ENCODE data around the gene TANGO2.

Gene TANGO2

GRCh38 chr22:20069331-20070042 is 48.6 kb downstream of the TANGO2 start:
- WGBS (ENCODE audit: extremely low coverage, insufficient coverage, insufficient read length) = no CpG with 5 or more reads among the region's 7 CpGs
- Histone ChIP-seq H4K8ac (ENCODE audit: low read depth, low read length) (no peak overlapping the region), H3K18ac (ENCODE audit: low read length) (no peak overlapping the region), H2AFZ (ENCODE audit: insufficient read depth, low read length, poor library complexity) (no peak overlapping the region), H3K4ac (ENCODE audit: low read depth, low read length) (no peak overlapping the region), H3K79me1 (ENCODE audit: low read length) (no peaks in the 10 kb centered on the region), H3K79me2 (ENCODE audit: control insufficient read depth, insufficient read depth, low read length, poor library complexity) (no peaks in the 10 kb centered on the region), H2AK5ac (ENCODE audit: low read length) (no peak overlapping the region), H4K12ac (ENCODE audit: low read depth, low read length) (no peak overlapping the region), H3K4me2 (ENCODE audit: low read length) (no peak overlapping the region), H4K91ac (ENCODE audit: low read depth, low read length) (no peak overlapping the region), H3K4me3 (ENCODE audit: low read depth, low read length) (no peak overlapping the region), H2BK120ac (ENCODE audit: insufficient read depth, low read length, poor library complexity) (no peak overlapping the region), H3K4me1 (ENCODE audit: control insufficient read depth in 1 of 2, insufficient read depth in 2 of 2, low read length in 2 of 2) (no peaks in the 10 kb centered on the region), H3K23ac (ENCODE audit: low read length) (no peak overlapping the region), H3K9ac (ENCODE audit: low read length) (no peak overlapping the region), H3K9me3 (ENCODE audit: insufficient read depth, low read depth, low read length) (peaks cover 5% of the 10 kb centered on the region), H2BK5ac (ENCODE audit: low read depth, low read length, poor library complexity) (no peak overlapping the region), H2BK12ac (ENCODE audit: low read length) (no peak overlapping the region), H3K36me3 (ENCODE audit: control insufficient read depth in 1 of 2, insufficient read depth in 2 of 2, low read length in 2 of 2) (peaks cover 0 to 6% of the 10 kb centered on the region in 2 experiments), H3K27ac (ENCODE audit: low read depth, low read length) (no peak overlapping the region), H3K14ac (ENCODE audit: low read length) (no peak overlapping the region), H3K27me3 (ENCODE audit: insufficient read depth, low read length) (no peaks in the 10 kb centered on the region)
- DNase-seq = no peak

- Histone ChIP-seq H2BK12ac (ENCODE audit: low read length) (no peak overlapping the region), H3K4me3 (ENCODE audit: low read depth, low read length) (no peak overlapping the region), H2AK5ac (ENCODE audit: low read length) (no peak overlapping the region), H3K36me3 (ENCODE audit: control insufficient read depth in 1 of 2, insufficient read depth in 2 of 2, low read length in 2 of 2) (no peaks in the 10 kb centered on the region), H2AFZ (ENCODE audit: insufficient read depth, low read length, poor library complexity) (no peak overlapping the region), H3K9me3 (ENCODE audit: insufficient read depth, low read depth, low read length) (peaks cover 2% of the 10 kb centered on the region), H3K4me1 (ENCODE audit: control insufficient read depth in 1 of 2, insufficient read depth in 2 of 2, low read length in 2 of 2) (no peaks in the 10 kb centered on the region), H4K8ac (ENCODE audit: low read depth, low read length) (no peak overlapping the region), H3K79me2 (ENCODE audit: control insufficient read depth, insufficient read depth, low read length, poor library complexity) (no peaks in the 10 kb centered on the region), H4K12ac (ENCODE audit: low read depth, low read length) (no peak overlapping the region), H3K18ac (ENCODE audit: low read length) (no peak overlapping the region), H3K23ac (ENCODE audit: low read length) (no peak overlapping the region), H3K4me2 (ENCODE audit: low read length) (no peak overlapping the region), H2BK120ac (ENCODE audit: insufficient read depth, low read length, poor library complexity) (no peak overlapping the region), H3K27me3 (ENCODE audit: insufficient read depth, low read length) (no peaks in the 10 kb centered on the region), H3K9ac (ENCODE audit: low read length) (no peak overlapping the region), H3K79me1 (ENCODE audit: low read length) (no peaks in the 10 kb centered on the region), H4K91ac (ENCODE audit: low read depth, low read length) (no peak overlapping the region), H3K27ac (ENCODE audit: low read depth, low read length) (no peak overlapping the region), H3K14ac (ENCODE audit: low read length) (no peak overlapping the region), H3K4ac (ENCODE audit: low read depth, low read length) (no peak overlapping the region), H2BK5ac (ENCODE audit: low read depth, low read length, poor library complexity) (no peak overlapping the region)
- DNase-seq = no peak
- no CpG with 5 or more reads among the region's 8 CpGs for WGBS (ENCODE audit: extremely low coverage, insufficient coverage, insufficient read length)
Measured at GRCh38 chr22:20071524-20071972, 50.6 kb downstream of the TANGO2 start.

- no peak overlapping the region for H3K23ac ChIP-seq (ENCODE audit: low read length)
- no peak overlapping the region for H2BK5ac ChIP-seq (ENCODE audit: low read depth, low read length, poor library complexity)
- WGBS (ENCODE audit: extremely low coverage, insufficient coverage, insufficient read length) = no CpG with 5 or more reads among the region's 6 CpGs
- H3K9ac ChIP-seq (ENCODE audit: low read length) = no peak overlapping the region
- peaks cover 6 to 7% of the 10 kb centered on the region in 2 experiments for H3K4me1 ChIP-seq (ENCODE audit: control insufficient read depth in 1 of 2, insufficient read depth in 2 of 2, low read length in 2 of 2)
- H2BK120ac ChIP-seq (ENCODE audit: insufficient read depth, low read length, poor library complexity) = no peak overlapping the region
- H2AFZ ChIP-seq (ENCODE audit: insufficient read depth, low read length, poor library complexity) = no peak overlapping the region
- H4K12ac ChIP-seq (ENCODE audit: low read depth, low read length) = no peak overlapping the region
- no peak overlapping the region for H4K8ac ChIP-seq (ENCODE audit: low read depth, low read length)
- H3K79me2 ChIP-seq (ENCODE audit: control insufficient read depth, insufficient read depth, low read length, poor library complexity) = peaks cover 17% of the 10 kb centered on the region
- no peaks in the 10 kb centered on the region for H3K27me3 ChIP-seq (ENCODE audit: insufficient read depth, low read length)
- H4K91ac ChIP-seq (ENCODE audit: low read depth, low read length) = no peak overlapping the region
- DNase-seq = no peak
- H3K14ac ChIP-seq (ENCODE audit: low read length) = no peak overlapping the region
- no peaks in the 10 kb centered on the region for H3K9me3 ChIP-seq (ENCODE audit: insufficient read depth, low read depth, low read length)
- no peak overlapping the region for H3K4me3 ChIP-seq (ENCODE audit: low read depth, low read length)
- H3K36me3 ChIP-seq (ENCODE audit: control insufficient read depth in 1 of 2, insufficient read depth in 2 of 2, low read length in 2 of 2) = no peaks in the 10 kb centered on the region
- no peak overlapping the region for H3K4ac ChIP-seq (ENCODE audit: low read depth, low read length)
- no peak overlapping the region for H2AK5ac ChIP-seq (ENCODE audit: low read length)
- no peak overlapping the region for H3K4me2 ChIP-seq (ENCODE audit: low read length)
- peaks cover 17% of the 10 kb centered on the region for H3K79me1 ChIP-seq (ENCODE audit: low read length)
- H2BK12ac ChIP-seq (ENCODE audit: low read length) = no peak overlapping the region
- no peak overlapping the region for H3K27ac ChIP-seq (ENCODE audit: low read depth, low read length)
- no peak overlapping the region for H3K18ac ChIP-seq (ENCODE audit: low read length)
Measured at GRCh38 chr22:20076627-20077172, 55.8 kb downstream of the TANGO2 start.

- H2BK12ac ChIP-seq (ENCODE audit: low read length) = peak within 1 kb of the TSS; percentile 6
- WGBS (ENCODE audit: extremely low coverage, insufficient coverage, insufficient read length) = no CpG with 5 or more reads among the region's 100 CpGs
- peak within 1 kb of the TSS; percentile 79 for H4K8ac ChIP-seq (ENCODE audit: low read depth, low read length)
- H3K4me2 ChIP-seq (ENCODE audit: low read length) = peak within 1 kb of the TSS; percentile 86
- no peak within 1 kb of the TSS for H3K23ac ChIP-seq (ENCODE audit: low read length)
- peak within 1 kb of the TSS; percentile 77 for H3K18ac ChIP-seq (ENCODE audit: low read length)
- peak within 1 kb of the TSS; percentile 93 for H3K4ac ChIP-seq (ENCODE audit: low read depth, low read length)
- H3K9me3 ChIP-seq (ENCODE audit: insufficient read depth, low read depth, low read length) = no peaks in the 10 kb centered on the region
- H3K14ac ChIP-seq (ENCODE audit: low read length) = peak within 1 kb of the TSS; percentile 78
- H2BK120ac ChIP-seq (ENCODE audit: insufficient read depth, low read length, poor library complexity) = peak within 1 kb of the TSS; percentile 54
- H4K91ac ChIP-seq (ENCODE audit: low read depth, low read length) = peak within 1 kb of the TSS; percentile 80
- H3K27ac ChIP-seq (ENCODE audit: low read depth, low read length) = peak within 1 kb of the TSS; percentile 97
- H3K36me3 ChIP-seq (ENCODE audit: control insufficient read depth in 1 of 2, insufficient read depth in 2 of 2, low read length in 2 of 2) = no peaks in the 10 kb centered on the region
- no peaks in the 10 kb centered on the region for H3K27me3 ChIP-seq (ENCODE audit: insufficient read depth, low read length)
- H2AK5ac ChIP-seq (ENCODE audit: low read length) = peak within 1 kb of the TSS; percentile 72
- peak within 1 kb of the TSS; percentile 64 for H2AFZ ChIP-seq (ENCODE audit: insufficient read depth, low read length, poor library complexity)
- peak; percentile 85 to 96 for DNase-seq
- peaks cover 36% of the 10 kb centered on the region for H3K79me2 ChIP-seq (ENCODE audit: control insufficient read depth, insufficient read depth, low read length, poor library complexity)
- H2BK5ac ChIP-seq (ENCODE audit: low read depth, low read length, poor library complexity) = peak within 1 kb of the TSS; percentile 59
- peak within 1 kb of the TSS; percentile 80 for H3K4me3 ChIP-seq (ENCODE audit: low read depth, low read length)
- H4K12ac ChIP-seq (ENCODE audit: low read depth, low read length) = peak within 1 kb of the TSS; percentile 51
- H3K79me1 ChIP-seq (ENCODE audit: low read length) = peaks cover 17% of the 10 kb centered on the region
- peak within 1 kb of the TSS; percentile 89 for H3K9ac ChIP-seq (ENCODE audit: low read length)
- peaks cover 21 to 34% of the 10 kb centered on the region in 2 experiments for H3K4me1 ChIP-seq (ENCODE audit: control insufficient read depth in 1 of 2, insufficient read depth in 2 of 2, low read length in 2 of 2)
Measured at GRCh38 chr22:20079745-20080444, 59.0 kb downstream of the TANGO2 start, which contains the start of gene DGCR8. TSS of gene DGCR8 (plus strand) at chr22:20080241. CDS start at chr22:20085964, 5,723 bp downstream.
